Liver (tissue), 9 donors: ENCODE data around the gene UBE2L5. TPM values are rescaled to one million over a fixed set of nuclear protein-coding genes. Genes with fewer than 3 reads are reported as not detected.

Experiments used
- DNase-seq: peaks from one replicate; pipeline ENCODE4 v3.0.0-alpha.2; 2017; ENCODE audit warnings: low spot score
- H3K27ac ChIP-seq, 2 donors: one replicate each; pipeline ENCODE4 v1.7.0; 2013; ENCODE audit warnings: inconsistent platforms in 2 of 2, low read length in 2 of 2, control low read depth in 1 of 2, low read depth in 1 of 2, mild to moderate bottlenecking in 1 of 2
- H3K27me3 ChIP-seq, 4 donors: one replicate each; pipeline versions ENCODE4 v1.6.1 to v1.7.0; 2013; ENCODE audit warnings: low read length in 3 of 4, inconsistent platforms in 1 of 4, mild to moderate bottlenecking in 1 of 4, moderate library complexity in 1 of 4; ENCODE audit not compliant: control insufficient read depth in 4 of 4, insufficient read depth in 4 of 4
- H3K36me3 ChIP-seq, 4 donors: one replicate each; pipeline versions ENCODE4 v1.6.1 to v1.7.0; 2013; ENCODE audit warnings: low read length in 3 of 4, mild to moderate bottlenecking in 3 of 4, low read depth in 1 of 4, moderate library complexity in 1 of 4; ENCODE audit not compliant: control insufficient read depth in 4 of 4, insufficient read depth in 3 of 4
- H3K4me1 ChIP-seq, 4 donors: one replicate each; pipeline versions ENCODE4 v1.6.1 to v1.7.0; 2013; ENCODE audit warnings: low read length in 3 of 4, mild to moderate bottlenecking in 3 of 4, moderate library complexity in 1 of 4; ENCODE audit not compliant: control insufficient read depth in 4 of 4, insufficient read depth in 4 of 4
- H3K4me3 ChIP-seq, 3 donors: one replicate each; pipeline versions ENCODE4 v1.6.1 to v1.7.0; 2013; ENCODE audit warnings: low read length in 3 of 3, control low read depth in 1 of 3, low read depth in 1 of 3, mild to moderate bottlenecking in 1 of 3
- H3K9ac ChIP-seq, 2 donors: one replicate each; pipeline ENCODE4 v1.7.0; 2013; ENCODE audit warnings: low read length in 2 of 2, mild to moderate bottlenecking in 2 of 2, moderate library complexity in 2 of 2, control low read depth in 1 of 2, low read depth in 1 of 2
- H3K9me3 ChIP-seq, 4 donors: one replicate each; pipeline versions ENCODE4 v1.6.1 to v1.7.0; 2013; ENCODE audit warnings: low read length in 3 of 4; ENCODE audit not compliant: control insufficient read depth in 4 of 4
- EGR1 ChIP-seq, 2 donors: IDR thresholded peaks; 2 replicates each; pipeline ENCODE4 v1.6.1; 2016 to 2018; ENCODE audit warnings: antibody characterized with exemption in 2 of 2, low read depth in 2 of 2
- FOXA1 ChIP-seq: IDR thresholded peaks from 2 replicates; pipeline ENCODE4 v1.6.1; 2016; ENCODE audit warnings: antibody characterized with exemption
- FOXA2 ChIP-seq: IDR thresholded peaks from 2 replicates; pipeline ENCODE4 v1.6.1; 2016; ENCODE audit warnings: antibody characterized with exemption
- GABPA ChIP-seq, 2 donors: IDR thresholded peaks in 1 of 2; conservative IDR thresholded peaks in 1 of 2; 2 replicates each; pipeline ENCODE4 v1.6.1; 2016; ENCODE audit warnings: antibody characterized with exemption in 2 of 2, mild to moderate bottlenecking in 1 of 2, moderate library complexity in 1 of 2
- HNF4A ChIP-seq, 2 donors: conservative IDR thresholded peaks; 2 replicates each; pipeline ENCODE4 v1.6.1; 2016; ENCODE audit warnings: antibody characterized with exemption in 2 of 2, mild to moderate bottlenecking in 2 of 2
- HNF4G ChIP-seq: IDR thresholded peaks from 2 replicates; pipeline ENCODE4 v1.6.1; 2016; ENCODE audit warnings: antibody characterized with exemption
- JUND ChIP-seq, 2 donors: IDR thresholded peaks; 2 replicates each; pipeline ENCODE4 v1.6.1; 2016; ENCODE audit warnings: antibody characterized with exemption in 2 of 2
- MAX ChIP-seq: IDR thresholded peaks from 2 replicates; pipeline ENCODE4 v1.6.1; 2016; ENCODE audit warnings: antibody characterized with exemption
- NR2F2 ChIP-seq: IDR thresholded peaks from 2 replicates; pipeline ENCODE4 v1.6.1; 2016; ENCODE audit warnings: antibody characterized with exemption
- RAD21 ChIP-seq, 2 donors: IDR thresholded peaks; 2 replicates each; pipeline ENCODE4 v1.6.1; 2016; ENCODE audit warnings: antibody characterized with exemption in 2 of 2, mild to moderate bottlenecking in 2 of 2
- RXRA ChIP-seq, 2 donors: IDR thresholded peaks; 2 replicates each; pipeline ENCODE4 v1.6.1; 2017 to 2018; ENCODE audit warnings: antibody characterized with exemption in 2 of 2, mild to moderate bottlenecking in 1 of 2
- SP1 ChIP-seq: IDR thresholded peaks from 2 replicates; pipeline ENCODE4 v1.6.1; 2018; ENCODE audit warnings: antibody characterized with exemption, mild to moderate bottlenecking
- TAF1 ChIP-seq: conservative IDR thresholded peaks from 2 replicates; pipeline ENCODE4 v1.6.1; 2016; ENCODE audit warnings: antibody characterized with exemption, mild to moderate bottlenecking
- YY1 ChIP-seq: IDR thresholded peaks from 2 replicates; pipeline ENCODE4 v1.6.1; 2016; ENCODE audit warnings: antibody characterized with exemption, mild to moderate bottlenecking
- ZBTB33 ChIP-seq: IDR thresholded peaks from 2 replicates; pipeline ENCODE4 v1.6.1; 2016; ENCODE audit warnings: antibody characterized with exemption
- WGBS: extraction: QIAGEN DNeasy Blood & Tissue Kit; methylation state at CpG from one replicate; pipeline ENCODE4 v1.1.7; 2013; 5-methylcytosine and 5-hydroxymethylcytosine counted together
- polyA plus RNA-seq, 2 donors: library from polyadenylated mRNA; stranded (reverse) in 1 of 2; unstranded in 1 of 2; fragments of 200-250 nt in 1 of 2; fragments of >200 nt in 1 of 2; fragmentation: Nextera tagmentation in 1 of 2; extraction: Ambion mirVana in 1 of 2; gene quantifications; one replicate each; pipeline versions ENCODE4 v1.2.1 to v1.2.3, GENCODE V29; 2013 to 2015
- total RNA-seq, 2 donors: library from RNA; depleted of rRNA; stranded (reverse); fragments of >200 nt; gene quantifications; one replicate each; pipeline ENCODE4 v1.2.3, GENCODE V29; 2014
- TF ChIP-seq, protein P1 (sequence below): fragments of 150-350 bp; IDR thresholded peaks from 2 replicates; pipeline ENCODE4 v1.5.1; 2017; ENCODE audit warnings: improper control_type of control experiment, low read depth, low read length; ENCODE audit not compliant: missing input control
- TF ChIP-seq, protein P2 (sequence below): IDR thresholded peaks from 2 replicates; pipeline ENCODE4 v1.6.1; 2016; ENCODE audit warnings: antibody characterized with exemption, mild to moderate bottlenecking
- TF ChIP-seq, protein P3 (sequence below): IDR thresholded peaks from 2 replicates; pipeline ENCODE4 v1.6.1; 2016; ENCODE audit warnings: antibody characterized with exemption
- donor health status: healthy.
- donor health status: healthy.
- donor health status: healthy.
- donor health status: healthy.
- donor health status: healthy.

The UBE2L5 gene
- total and polyA plus RNA-seq, 4 donors = 0.10 TPM; not detected in 3

- H3K4me1 ChIP-seq = peaks cover 7 to 41% (median 15%) of the 10 kb centered on the region in 4 donors
- no peaks in the 10 kb centered on the region for H3K9me3 ChIP-seq
- no peak overlapping the region for H3K4me3 ChIP-seq
- H3K36me3 ChIP-seq = no peaks in the 10 kb centered on the region
- peak overlapping the region in 1 of 2 donors; percentile 77 for H3K9ac ChIP-seq
- no peaks in the 10 kb centered on the region for H3K27me3 ChIP-seq
- TF ChIP-seq MAX = peak; percentile 58
- peak; percentile 12 for TF ChIP-seq FOXA1
- peak; percentile 63 for TF ChIP-seq ZBTB33
- peak in 1 of 2 donors; percentile 49 for TF ChIP-seq EGR1 (IDR thresholded peaks at IDR 0.05; ENCODE audit: low read depth in 2 of 2)
- TF ChIP-seq JUND (IDR thresholded peaks at IDR 0.05) = peak; percentile 97
- peak; percentile 58 to 76 for TF ChIP-seq HNF4A (conservative IDR thresholded peaks at IDR 0.05)
- peak; percentile 29 for TF ChIP-seq TAF1
- TF ChIP-seq, protein P1, sequence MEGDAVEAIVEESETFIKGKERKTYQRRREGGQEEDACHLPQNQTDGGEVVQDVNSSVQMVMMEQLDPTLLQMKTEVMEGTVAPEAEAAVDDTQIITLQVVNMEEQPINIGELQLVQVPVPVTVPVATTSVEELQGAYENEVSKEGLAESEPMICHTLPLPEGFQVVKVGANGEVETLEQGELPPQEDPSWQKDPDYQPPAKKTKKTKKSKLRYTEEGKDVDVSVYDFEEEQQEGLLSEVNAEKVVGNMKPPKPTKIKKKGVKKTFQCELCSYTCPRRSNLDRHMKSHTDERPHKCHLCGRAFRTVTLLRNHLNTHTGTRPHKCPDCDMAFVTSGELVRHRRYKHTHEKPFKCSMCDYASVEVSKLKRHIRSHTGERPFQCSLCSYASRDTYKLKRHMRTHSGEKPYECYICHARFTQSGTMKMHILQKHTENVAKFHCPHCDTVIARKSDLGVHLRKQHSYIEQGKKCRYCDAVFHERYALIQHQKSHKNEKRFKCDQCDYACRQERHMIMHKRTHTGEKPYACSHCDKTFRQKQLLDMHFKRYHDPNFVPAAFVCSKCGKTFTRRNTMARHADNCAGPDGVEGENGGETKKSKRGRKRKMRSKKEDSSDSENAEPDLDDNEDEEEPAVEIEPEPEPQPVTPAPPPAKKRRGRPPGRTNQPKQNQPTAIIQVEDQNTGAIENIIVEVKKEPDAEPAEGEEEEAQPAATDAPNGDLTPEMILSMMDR = no peak
- TF ChIP-seq, protein P2, sequence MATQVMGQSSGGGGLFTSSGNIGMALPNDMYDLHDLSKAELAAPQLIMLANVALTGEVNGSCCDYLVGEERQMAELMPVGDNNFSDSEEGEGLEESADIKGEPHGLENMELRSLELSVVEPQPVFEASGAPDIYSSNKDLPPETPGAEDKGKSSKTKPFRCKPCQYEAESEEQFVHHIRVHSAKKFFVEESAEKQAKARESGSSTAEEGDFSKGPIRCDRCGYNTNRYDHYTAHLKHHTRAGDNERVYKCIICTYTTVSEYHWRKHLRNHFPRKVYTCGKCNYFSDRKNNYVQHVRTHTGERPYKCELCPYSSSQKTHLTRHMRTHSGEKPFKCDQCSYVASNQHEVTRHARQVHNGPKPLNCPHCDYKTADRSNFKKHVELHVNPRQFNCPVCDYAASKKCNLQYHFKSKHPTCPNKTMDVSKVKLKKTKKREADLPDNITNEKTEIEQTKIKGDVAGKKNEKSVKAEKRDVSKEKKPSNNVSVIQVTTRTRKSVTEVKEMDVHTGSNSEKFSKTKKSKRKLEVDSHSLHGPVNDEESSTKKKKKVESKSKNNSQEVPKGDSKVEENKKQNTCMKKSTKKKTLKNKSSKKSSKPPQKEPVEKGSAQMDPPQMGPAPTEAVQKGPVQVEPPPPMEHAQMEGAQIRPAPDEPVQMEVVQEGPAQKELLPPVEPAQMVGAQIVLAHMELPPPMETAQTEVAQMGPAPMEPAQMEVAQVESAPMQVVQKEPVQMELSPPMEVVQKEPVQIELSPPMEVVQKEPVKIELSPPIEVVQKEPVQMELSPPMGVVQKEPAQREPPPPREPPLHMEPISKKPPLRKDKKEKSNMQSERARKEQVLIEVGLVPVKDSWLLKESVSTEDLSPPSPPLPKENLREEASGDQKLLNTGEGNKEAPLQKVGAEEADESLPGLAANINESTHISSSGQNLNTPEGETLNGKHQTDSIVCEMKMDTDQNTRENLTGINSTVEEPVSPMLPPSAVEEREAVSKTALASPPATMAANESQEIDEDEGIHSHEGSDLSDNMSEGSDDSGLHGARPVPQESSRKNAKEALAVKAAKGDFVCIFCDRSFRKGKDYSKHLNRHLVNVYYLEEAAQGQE = peak; percentile 66
- TF ChIP-seq SP1 = peak; percentile 75
- TF ChIP-seq RXRA (IDR thresholded peaks at IDR 0.05) = peak; percentile 77 to 87
- TF ChIP-seq NR2F2 = no peak
- TF ChIP-seq, protein P3, sequence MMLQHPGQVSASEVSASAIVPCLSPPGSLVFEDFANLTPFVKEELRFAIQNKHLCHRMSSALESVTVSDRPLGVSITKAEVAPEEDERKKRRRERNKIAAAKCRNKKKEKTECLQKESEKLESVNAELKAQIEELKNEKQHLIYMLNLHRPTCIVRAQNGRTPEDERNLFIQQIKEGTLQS = peak; percentile 85
- no peak for TF ChIP-seq HNF4G
- TF ChIP-seq GABPA (IDR thresholded peaks at IDR 0.05 in 1 of 2, conservative IDR thresholded peaks at IDR 0.05 in 1 of 2) = no peak
- peak; percentile 47 for TF ChIP-seq YY1
- no peak for TF ChIP-seq FOXA2
- peak in 1 of 2 donors; percentile 45 for TF ChIP-seq RAD21 (IDR thresholded peaks at IDR 0.05)
- H3K27ac ChIP-seq = peak overlapping the region; percentile 0 to 61
- DNase-seq = no peak
- WGBS = 43% methylated on average over 5 of the region's 5 CpGs
Observed at GRCh38 chr13:30404207-30404606, 18.1 kb upstream of the UBE2L5 start.
